ENCODE results near the gene UBE3B. TPM values are rescaled to one million over a fixed set of nuclear protein-coding genes. Genes with fewer than 3 reads are reported as not detected.
A peak's percentile ranks its signal among the peaks of the same experiment; 100 is the strongest.

Gene UBE3B
- total RNA-seq, 1 donor from 2014 or later = 34.4 TPM

GRCh38 chr12:109542014-109542413 lies 64.6 kb downstream of the UBE3B start:
- no peaks in the 10 kb centered on the region for H3K79me2 ChIP-seq (ENCODE audit: insufficient read depth, low read length)
- Mint-ChIP-seq H3K27ac (ENCODE audit: unreplicated experiment) (peak overlapping the region; percentile 34), H3K27me3 (ENCODE audit: low read depth, unreplicated experiment) (peaks cover 16% of the 10 kb centered on the region), H3K4me3 (ENCODE audit: unreplicated experiment) (no peak overlapping the region), H3K9me3 (ENCODE audit: unreplicated experiment) (no peaks in the 10 kb centered on the region), H3K36me3 (ENCODE audit: low read depth, unreplicated experiment) (peaks cover 4% of the 10 kb centered on the region), H3K4me1 (ENCODE audit: low read depth, unreplicated experiment) (peaks cover 18% of the 10 kb centered on the region)
- no peak overlapping the region for H3K27ac ChIP-seq (ENCODE audit: low read depth, low read length)
- TF ChIP-seq CTCF (IDR thresholded peaks at IDR 0.05; ENCODE audit: insufficient read depth, low read depth, low read length) = no peak
- no peak for TF ChIP-seq EZH2 (IDR thresholded peaks at IDR 0.05; ENCODE audit: insufficient read depth, low read length)
- H3K4me1 ChIP-seq (ENCODE audit: insufficient read depth, low read length) = peaks cover 37% of the 10 kb centered on the region
- H4K20me1 ChIP-seq (ENCODE audit: insufficient read depth, low read length) = no peaks in the 10 kb centered on the region
- no peaks in the 10 kb centered on the region for H3K9me3 ChIP-seq (ENCODE audit: insufficient read depth, low read depth, low read length)
- DNase-seq (ENCODE audit: low read depth) (peak; percentile 70), FAIRE-seq (no peak)
- H3K9ac ChIP-seq (ENCODE audit: low read length) = no peak overlapping the region
- H3K27me3 ChIP-seq (ENCODE audit: insufficient read depth, low read length) = no peaks in the 10 kb centered on the region
- peak overlapping the region; percentile 47 for H3K4me2 ChIP-seq (ENCODE audit: low read length)
- H2AFZ ChIP-seq (ENCODE audit: low read depth, low read length) = no peak overlapping the region
- H3K4me3 ChIP-seq (ENCODE audit: insufficient read depth, low read depth, low read length) = no peak overlapping the region
- H3K36me3 ChIP-seq (ENCODE audit: insufficient read depth, low read length) = no peaks in the 10 kb centered on the region

- Mint-ChIP-seq H3K27me3 (ENCODE audit: low read depth, unreplicated experiment) (peaks cover 24% of the 10 kb centered on the region), H3K9me3 (ENCODE audit: unreplicated experiment) (no peaks in the 10 kb centered on the region), H3K36me3 (ENCODE audit: low read depth, unreplicated experiment) (peaks cover 4% of the 10 kb centered on the region), H3K4me3 (ENCODE audit: unreplicated experiment) (no peak overlapping the region), H3K27ac (ENCODE audit: unreplicated experiment) (no peak overlapping the region), H3K4me1 (ENCODE audit: low read depth, unreplicated experiment) (peaks cover 18% of the 10 kb centered on the region)
- DNase-seq (ENCODE audit: low read depth) (no peak), FAIRE-seq (no peak)
- Histone ChIP-seq H3K4me3 (ENCODE audit: insufficient read depth, low read depth, low read length) (no peak overlapping the region), H3K27me3 (ENCODE audit: insufficient read depth, low read length) (no peaks in the 10 kb centered on the region), H3K9ac (ENCODE audit: low read length) (no peak overlapping the region), H3K36me3 (ENCODE audit: insufficient read depth, low read length) (no peaks in the 10 kb centered on the region), H3K9me3 (ENCODE audit: insufficient read depth, low read depth, low read length) (no peaks in the 10 kb centered on the region), H3K27ac (ENCODE audit: low read depth, low read length) (no peak overlapping the region), H4K20me1 (ENCODE audit: insufficient read depth, low read length) (no peaks in the 10 kb centered on the region), H2AFZ (ENCODE audit: low read depth, low read length) (no peak overlapping the region), H3K4me2 (ENCODE audit: low read length) (no peak overlapping the region), H3K79me2 (ENCODE audit: insufficient read depth, low read length) (no peaks in the 10 kb centered on the region), H3K4me1 (ENCODE audit: insufficient read depth, low read length) (peaks cover 37% of the 10 kb centered on the region)
- TF ChIP-seq CTCF (IDR thresholded peaks at IDR 0.05; ENCODE audit: insufficient read depth, low read depth, low read length) = no peak
- no peak for TF ChIP-seq EZH2 (IDR thresholded peaks at IDR 0.05; ENCODE audit: insufficient read depth, low read length)
Measured at GRCh38 chr12:109542876-109543275, 65.4 kb downstream of the UBE3B start.

- FAIRE-seq = no peak
- Mint-ChIP-seq H3K4me3 (ENCODE audit: unreplicated experiment) (no peak overlapping the region), H3K27ac (ENCODE audit: unreplicated experiment) (no peak overlapping the region), H3K4me1 (ENCODE audit: low read depth, unreplicated experiment) (peaks cover 13% of the 10 kb centered on the region), H3K27me3 (ENCODE audit: low read depth, unreplicated experiment) (peaks cover 32% of the 10 kb centered on the region), H3K36me3 (ENCODE audit: low read depth, unreplicated experiment) (peaks cover 4% of the 10 kb centered on the region), H3K9me3 (ENCODE audit: unreplicated experiment) (no peaks in the 10 kb centered on the region)
- peak overlapping the region; percentile 19 for H3K4me2 ChIP-seq (ENCODE audit: low read length)
- H3K9me3 ChIP-seq (ENCODE audit: insufficient read depth, low read depth, low read length) = no peaks in the 10 kb centered on the region
- TF ChIP-seq EZH2 (IDR thresholded peaks at IDR 0.05; ENCODE audit: insufficient read depth, low read length) (no peak), CTCF (IDR thresholded peaks at IDR 0.05; ENCODE audit: insufficient read depth, low read depth, low read length) (no peak)
- peak overlapping the region; percentile 42 for H2AFZ ChIP-seq (ENCODE audit: low read depth, low read length)
- H4K20me1 ChIP-seq (ENCODE audit: insufficient read depth, low read length) = no peaks in the 10 kb centered on the region
- no peak overlapping the region for H3K9ac ChIP-seq (ENCODE audit: low read length)
- H3K36me3 ChIP-seq (ENCODE audit: insufficient read depth, low read length) = no peaks in the 10 kb centered on the region
- H3K79me2 ChIP-seq (ENCODE audit: insufficient read depth, low read length) = no peaks in the 10 kb centered on the region
- no peak overlapping the region for H3K4me3 ChIP-seq (ENCODE audit: insufficient read depth, low read depth, low read length)
- peaks cover 2% of the 10 kb centered on the region for H3K27me3 ChIP-seq (ENCODE audit: insufficient read depth, low read length)
- no peak overlapping the region for H3K27ac ChIP-seq (ENCODE audit: low read depth, low read length)
- H3K4me1 ChIP-seq (ENCODE audit: insufficient read depth, low read length) = peaks cover 19% of the 10 kb centered on the region
- peak; percentile 12 for DNase-seq (ENCODE audit: low read depth)
Measured at GRCh38 chr12:109544955-109545531, 67.6 kb downstream of the UBE3B start.
